GM12878 (cell line): ENCODE measurements around the gene HSD17B2. TPM values are rescaled to one million over a fixed set of nuclear protein-coding genes. Genes with fewer than 3 reads are reported as not detected.

Source experiments
- ATAC-seq: fragments of 200-7000 bp; cut with Tn5 transposase; 3 replicates; pipeline ENCODE4 v1.9.1; 2020; ENCODE audit warnings: mild to moderate bottlenecking, moderate library complexity
- BruUV-seq: library from RNA; stranded (reverse); fragments of 400-500 nt; replicated peaks from 2 replicates; lab custom pipeline; 2021; lab: Mats Ljungman, UMichigan
- CTCF ChIA-PET: fragments of 300-600 bp; sonication (Branson Sonifier 250); formaldehyde crosslinking; extraction: SDS; loops from one replicate; lab custom pipeline; 2021; ENCODE audit warnings: inconsistent platforms; lab: Yijun Ruan, JAX
- POLR2A ChIA-PET: fragments of 350-600 bp; formaldehyde crosslinking; extraction: SDS; loops from one replicate; lab custom pipeline; 2021; ENCODE audit warnings: inconsistent platforms; lab: Charles Lee
- RAD21 ChIA-PET: fragments of 300-600 bp; sonication (Branson Sonifier 250); formaldehyde crosslinking; loops from one replicate; lab custom pipeline; 2023; ENCODE audit warnings: antibody characterized with exemption; ENCODE audit not compliant: unreplicated experiment; lab: Charles Lee
- SMC1A ChIA-PET: fragments of 300-600 bp; sonication (Branson Sonifier 250); formaldehyde crosslinking; loops from one replicate; lab custom pipeline; 2023; ENCODE audit not compliant: unreplicated experiment, uncharacterized antibody; lab: Charles Lee
- DNase-seq: peaks from one replicate; pipeline ENCODE4 v3.0.0-alpha.2; 2011; ENCODE audit warnings: low read depth, low spot score
- FAIRE-seq: peaks from 3 replicates; lab custom pipeline; 2011; peaks lifted over from hg19 to GRCh38; lab: Jason Lieb, UNC
- H2AFZ ChIP-seq: 2 replicates; pipeline ENCODE4 v1.6.0; 2011; ENCODE audit warnings: low read depth, low read length, control low read depth; ENCODE audit not compliant: control insufficient read depth
- H3K27ac ChIP-seq: 2 replicates; pipeline ENCODE4 v1.5.1; 2011; ENCODE audit warnings: control low read depth; ENCODE audit not compliant: control insufficient read depth, insufficient read depth
- H3K27me3 ChIP-seq, 2 experiments: replicated peaks in 1 of 2; 2 replicates each; pipeline versions ENCODE4 v1.6.0 to v1.6.1; 2011; ENCODE audit warnings: low read length in 1 of 2; ENCODE audit not compliant: control insufficient read depth in 2 of 2, insufficient read depth in 2 of 2
- H3K36me3 ChIP-seq, 2 experiments: 2 replicates each; pipeline ENCODE4 v1.5.1; 2011; ENCODE audit warnings: low read length in 1 of 2; ENCODE audit not compliant: control insufficient read depth in 2 of 2, insufficient read depth in 2 of 2
- H3K4me1 ChIP-seq: 2 replicates; pipeline ENCODE4 v1.6.1; 2011; ENCODE audit warnings: mild to moderate bottlenecking, low read length, moderate library complexity, mixed read lengths; ENCODE audit not compliant: control insufficient read depth, insufficient read depth
- H3K4me2 ChIP-seq: 2 replicates; pipeline ENCODE4 v1.6.0; 2011; ENCODE audit warnings: control low read depth; ENCODE audit not compliant: control insufficient read depth, insufficient read depth
- H3K4me3 ChIP-seq: fragments of 200-600 bp; sonication (generic); 2 replicates; pipeline ENCODE4 v1.5.1; 2016
- H3K79me2 ChIP-seq: 2 replicates; pipeline ENCODE4 v1.6.0; 2011; ENCODE audit warnings: low read length; ENCODE audit not compliant: control insufficient read depth, insufficient read depth
- H3K9ac ChIP-seq: 2 replicates; pipeline ENCODE4 v1.8.0; 2011; ENCODE audit warnings: low read length, control low read depth, mixed read lengths; ENCODE audit not compliant: control insufficient read depth, insufficient read depth
- H3K9me3 ChIP-seq: replicated peaks from 3 replicates; pipeline ENCODE4 v1.5.1; 2011; ENCODE audit warnings: mild to moderate bottlenecking, low read length; ENCODE audit not compliant: control insufficient read depth, insufficient read depth
- H4K20me1 ChIP-seq: 2 replicates; pipeline ENCODE4 v1.6.0; 2011; ENCODE audit not compliant: control insufficient read depth, insufficient read depth
- ATF2 ChIP-seq: IDR thresholded peaks from 2 replicates; pipeline ENCODE4 v1.6.1; 2012; ENCODE audit warnings: low read length, inconsistent platforms
- BRCA1 ChIP-seq: IDR thresholded peaks from 2 replicates; pipeline ENCODE4 v1.6.1; 2011; ENCODE audit warnings: low read depth, low read length, improper control_type of control experiment
- FOXM1 ChIP-seq: IDR thresholded peaks from 2 replicates; pipeline ENCODE4 v1.6.1; 2012; ENCODE audit warnings: low read depth, mild to moderate bottlenecking, inconsistent platforms, low read length, moderate library complexity
- GABPA ChIP-seq: IDR thresholded peaks from 2 replicates; pipeline ENCODE4 v1.6.1; 2014; ENCODE audit warnings: antibody characterized with exemption, low read depth, mild to moderate bottlenecking, inconsistent platforms
- IKZF2 ChIP-seq, 2 experiments: fragments of 450-650 bp; IDR thresholded peaks; 2 replicates each; pipeline ENCODE4 v1.6.1; 2017; ENCODE audit warnings: mild to moderate bottlenecking in 2 of 2, moderate library complexity in 2 of 2
- MTA2 ChIP-seq: fragments of 450-650 bp; IDR thresholded peaks from 2 replicates; pipeline ENCODE4 v1.6.1; 2016; ENCODE audit warnings: low read depth, mild to moderate bottlenecking, moderate library complexity
- NBN ChIP-seq: fragments of 450-650 bp; IDR thresholded peaks from 2 replicates; pipeline ENCODE4 v1.6.1; 2016
- NKRF ChIP-seq: fragments of 450-650 bp; conservative IDR thresholded peaks from 2 replicates; pipeline ENCODE4 v1.6.1; 2017; ENCODE audit warnings: mild to moderate bottlenecking, moderate library complexity
- POLR2A ChIP-seq: IDR thresholded peaks from 2 replicates; pipeline ENCODE4 v1.6.1; 2011; ENCODE audit warnings: low read depth, mild to moderate bottlenecking, low read length
- PRDM15 ChIP-seq: fragments of 450-650 bp; formaldehyde crosslinking; IDR thresholded peaks from 2 replicates; pipeline ENCODE4 v1.4.0; 2020; ENCODE audit warnings: mild to moderate bottlenecking, moderate library complexity
- RUNX3 ChIP-seq: IDR thresholded peaks from 2 replicates; pipeline ENCODE4 v1.6.1; 2012; ENCODE audit warnings: low read length, inconsistent platforms
- SREBF1 ChIP-seq: IDR thresholded peaks from 2 replicates; pipeline ENCODE4 v1.6.1; 2012; ENCODE audit warnings: mild to moderate bottlenecking, low read length
- SRF ChIP-seq, 2 experiments: IDR thresholded peaks; 2 replicates each; pipeline ENCODE4 v1.6.1; 2011; ENCODE audit warnings: low read depth in 2 of 2, low read length in 2 of 2, mild to moderate bottlenecking in 1 of 2, moderate library complexity in 1 of 2
- STAT3 ChIP-seq: IDR thresholded peaks from 2 replicates; pipeline ENCODE4 v1.6.1; 2011; ENCODE audit warnings: low read depth, low read length, improper control_type of control experiment
- USF1 ChIP-seq: IDR thresholded peaks from 2 replicates; pipeline ENCODE4 v1.6.1; 2011; ENCODE audit warnings: borderline replicate concordance, low read depth, mild to moderate bottlenecking, moderate library complexity, mixed read lengths, low read length; ENCODE audit not compliant: insufficient read depth; ENCODE audit errors: extremely low read length
- YY1 ChIP-seq: IDR thresholded peaks from 2 replicates; pipeline ENCODE4 v1.6.1; 2011; ENCODE audit warnings: low read depth, mild to moderate bottlenecking, low read length
- WGBS: methylation state at CpG from one replicate; pipeline ENCODE4 v1.1.6; 2016; ENCODE audit warnings: low lambda C conversion rate; ENCODE audit not compliant: insufficient replicate concordance, insufficient coverage; ENCODE audit errors: missing lambda C conversion rate; 5-methylcytosine and 5-hydroxymethylcytosine counted together
- in situ Hi-C: fragments of 300-500 bp; cut with MboI; formaldehyde crosslinking; loops from 9 replicates; pipeline ENCODE4 v1.14.3; 2018; ENCODE audit warnings: mixed read lengths
- intact Hi-C: fragments of 100-400 bp; cut with micrococcal nuclease; formaldehyde crosslinking; loops from one replicate; pipeline ENCODE4 v1.14.2; 2022; ENCODE audit not compliant: unreplicated experiment
- polyA plus RNA-seq, 11 experiments: library from polyadenylated mRNA; depleted of rRNA in 4 of 11; unstranded in 6 of 11; stranded (reverse) in 5 of 11; fragments of >200 nt; fragmentation: Nextera tagmentation in 4 of 11; fragmentation: Illumina TruSeq in 1 of 11; extraction: Ambion mirVana in 4 of 11; extraction: Trizol in 1 of 11; gene quantifications; 1 replicate in 1 of 11; 2 replicates in 10 of 11; pipeline versions ENCODE4 v1.2.1 to v1.2.3, GENCODE V29; 2011 to 2016; ENCODE audit warnings: inconsistent platforms in 2 of 11, missing spikeins in 2 of 11, low read depth in 1 of 11
- total RNA-seq, 4 experiments: library from RNA; depleted of rRNA in 3 of 4; stranded (reverse); fragments of >200 nt in 3 of 4; fragmentation: Illumina TruSeq in 1 of 4; extraction: Trizol in 1 of 4; gene quantifications; 2 replicates each; pipeline versions ENCODE4 v1.2.1 to v1.2.3, GENCODE V29; 2013 to 2021

The HSD17B2 gene
- total and polyA plus RNA-seq, 10 of the 15 experiments (the other 5 are each of a cell fraction or from before 2014, with no cell fraction given): not detected

- H3K4me2 ChIP-seq: no peak overlapping the region
- no peaks in the 10 kb centered on the region for H3K79me2 ChIP-seq
- intact Hi-C loops: no loop called here
- H4K20me1 ChIP-seq: no peaks in the 10 kb centered on the region
- ChIA-PET RAD21 (no interaction called here), POLR2A (no interaction called here), CTCF (no interaction called here), SMC1A (no interaction called here)
- H3K27ac ChIP-seq: no peak overlapping the region
- no TSS peak for BruUV-seq
- no peaks in the 10 kb centered on the region for H3K36me3 ChIP-seq
- DNase-seq (no peak), ATAC-seq (no peak), FAIRE-seq (no peak)
- WGBS: 86% methylated on average over 9 of the region's 9 CpGs
- H3K9me3 ChIP-seq: no peaks in the 10 kb centered on the region; the same call in 2 of the 3 replicates
- no peak overlapping the region for H2AFZ ChIP-seq
- no peaks in the 10 kb centered on the region for H3K4me1 ChIP-seq
- in situ Hi-C loops: no loop called here
- no peak overlapping the region for H3K4me3 ChIP-seq
- no peaks in the 10 kb centered on the region for H3K27me3 ChIP-seq
- TF ChIP-seq USF1: no peak
- TF ChIP-seq BRCA1: no peak
- TF ChIP-seq RUNX3: no peak
- no peak for TF ChIP-seq YY1
- TF ChIP-seq POLR2A: no peak
- no peak for TF ChIP-seq NBN
- TF ChIP-seq SRF (IDR thresholded peaks at IDR 0.05; ENCODE audit: low read depth in 2 of 2, low read length in 2 of 2): no peak
- TF ChIP-seq NKRF: no peak
- no peak for TF ChIP-seq ATF2
- TF ChIP-seq PRDM15: no peak
- no peak for TF ChIP-seq SREBF1
- no peak for TF ChIP-seq FOXM1
- TF ChIP-seq IKZF2 (IDR thresholded peaks at IDR 0.05): no peak
- TF ChIP-seq MTA2: no peak
- no peak for TF ChIP-seq STAT3
- no peak for TF ChIP-seq GABPA
- no peak overlapping the region for H3K9ac ChIP-seq
Observed at GRCh38 chr16:82136956-82137821, 102.1 kb downstream of the HSD17B2 start.
